GM12873 (cell line): ENCODE data around the gene LRFN3.

Experiments
- TF ChIP-seq, protein P1 (sequence below): IDR thresholded peaks from 2 replicates; pipeline ENCODE4 v1.5.1; 2012; ENCODE audit warnings: low read depth, mild to moderate bottlenecking, moderate library complexity, low read length, control low read depth; ENCODE audit not compliant: insufficient read depth; ENCODE audit errors: missing control alignments

LRFN3 gene

DNA sequence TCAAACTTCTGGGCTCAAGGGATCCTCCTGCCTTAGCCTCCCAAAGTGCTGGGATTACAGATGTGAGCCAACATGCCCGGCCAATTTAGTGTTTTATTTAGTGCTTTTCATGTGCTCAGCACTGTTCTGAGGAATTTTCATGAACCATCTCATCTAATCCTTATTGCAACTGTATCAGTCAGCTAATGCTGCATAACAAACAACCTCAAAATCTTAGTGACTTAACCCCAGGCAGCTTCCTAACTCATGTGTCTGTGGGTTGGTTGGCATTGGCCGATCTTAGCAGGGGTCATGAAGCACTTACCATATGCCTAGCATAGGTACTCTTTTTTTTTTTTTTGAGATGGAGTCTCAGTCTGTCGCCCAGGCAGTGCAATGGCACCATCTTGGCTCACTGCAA is 52.6 kb downstream of the LRFN3 start:
- TF ChIP-seq, protein P1, sequence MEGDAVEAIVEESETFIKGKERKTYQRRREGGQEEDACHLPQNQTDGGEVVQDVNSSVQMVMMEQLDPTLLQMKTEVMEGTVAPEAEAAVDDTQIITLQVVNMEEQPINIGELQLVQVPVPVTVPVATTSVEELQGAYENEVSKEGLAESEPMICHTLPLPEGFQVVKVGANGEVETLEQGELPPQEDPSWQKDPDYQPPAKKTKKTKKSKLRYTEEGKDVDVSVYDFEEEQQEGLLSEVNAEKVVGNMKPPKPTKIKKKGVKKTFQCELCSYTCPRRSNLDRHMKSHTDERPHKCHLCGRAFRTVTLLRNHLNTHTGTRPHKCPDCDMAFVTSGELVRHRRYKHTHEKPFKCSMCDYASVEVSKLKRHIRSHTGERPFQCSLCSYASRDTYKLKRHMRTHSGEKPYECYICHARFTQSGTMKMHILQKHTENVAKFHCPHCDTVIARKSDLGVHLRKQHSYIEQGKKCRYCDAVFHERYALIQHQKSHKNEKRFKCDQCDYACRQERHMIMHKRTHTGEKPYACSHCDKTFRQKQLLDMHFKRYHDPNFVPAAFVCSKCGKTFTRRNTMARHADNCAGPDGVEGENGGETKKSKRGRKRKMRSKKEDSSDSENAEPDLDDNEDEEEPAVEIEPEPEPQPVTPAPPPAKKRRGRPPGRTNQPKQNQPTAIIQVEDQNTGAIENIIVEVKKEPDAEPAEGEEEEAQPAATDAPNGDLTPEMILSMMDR = no peak

DNA sequence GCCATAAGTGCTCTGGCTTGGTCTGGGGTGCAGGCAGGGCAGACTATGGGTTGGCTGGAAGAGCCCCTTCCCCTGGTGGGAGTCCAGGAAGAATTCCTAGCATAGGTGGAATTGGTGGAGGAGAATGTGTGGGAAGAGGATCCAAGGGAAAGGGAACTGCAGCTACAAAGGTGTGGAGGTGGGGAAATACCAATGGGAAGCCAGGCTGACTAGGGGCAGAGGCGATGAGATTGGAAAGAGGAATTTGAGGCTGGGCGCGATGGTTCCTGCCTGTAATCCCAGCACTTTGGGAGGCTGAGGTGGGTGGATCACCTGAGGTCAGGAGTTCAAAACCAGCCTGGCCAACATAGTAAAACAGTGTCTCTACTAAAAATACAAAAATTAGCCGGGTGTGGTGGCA is 54.0 kb downstream of the LRFN3 start:
- TF ChIP-seq, protein P1 = no peak

DNA sequence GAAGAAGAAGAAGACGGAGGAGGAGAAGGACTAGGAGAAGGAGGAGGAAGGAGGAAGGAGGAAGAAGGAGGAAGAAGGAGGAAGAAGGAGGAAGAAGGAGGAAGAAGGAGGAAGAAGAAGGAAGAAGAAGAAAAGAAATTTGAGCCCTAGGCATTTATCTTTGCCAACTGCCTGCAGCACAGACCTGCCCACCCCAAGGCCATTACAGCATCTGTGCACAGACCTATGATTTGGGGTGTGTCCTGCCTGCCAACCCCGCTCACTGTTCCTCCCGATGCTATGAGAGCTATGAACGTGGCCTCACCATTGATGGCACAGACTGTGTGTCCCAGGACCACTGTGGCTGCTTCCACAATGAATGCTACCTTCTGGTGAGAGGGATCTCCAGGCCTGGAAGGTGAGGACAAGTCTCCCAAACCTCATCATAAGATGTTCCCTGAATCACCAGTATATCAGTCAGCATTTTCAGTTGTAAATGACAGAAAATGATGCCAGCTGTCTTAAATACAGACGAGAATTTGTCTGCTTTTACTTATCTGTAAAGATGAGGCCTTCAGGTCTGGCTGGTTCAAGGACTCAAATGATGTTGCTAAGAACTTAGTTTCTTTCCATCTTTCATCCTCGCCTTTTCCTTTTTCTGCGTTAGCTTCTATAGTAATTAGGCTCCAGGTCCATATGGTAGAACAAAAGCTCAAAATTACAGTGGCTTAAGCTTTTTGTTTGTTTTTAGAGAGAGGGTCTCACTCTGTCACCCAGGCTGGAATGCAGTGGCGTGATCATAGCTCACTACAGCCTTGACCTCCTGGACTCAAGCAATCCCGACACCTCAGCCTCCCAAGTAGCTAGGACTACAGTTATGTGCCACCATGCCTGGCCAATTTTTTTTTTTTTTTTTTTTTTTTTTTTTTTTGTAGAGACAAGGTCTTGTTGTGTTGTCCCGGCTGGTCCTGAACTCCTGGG is 54.9 kb downstream of the LRFN3 start:
- TF ChIP-seq, protein P1 = no peak

DNA sequence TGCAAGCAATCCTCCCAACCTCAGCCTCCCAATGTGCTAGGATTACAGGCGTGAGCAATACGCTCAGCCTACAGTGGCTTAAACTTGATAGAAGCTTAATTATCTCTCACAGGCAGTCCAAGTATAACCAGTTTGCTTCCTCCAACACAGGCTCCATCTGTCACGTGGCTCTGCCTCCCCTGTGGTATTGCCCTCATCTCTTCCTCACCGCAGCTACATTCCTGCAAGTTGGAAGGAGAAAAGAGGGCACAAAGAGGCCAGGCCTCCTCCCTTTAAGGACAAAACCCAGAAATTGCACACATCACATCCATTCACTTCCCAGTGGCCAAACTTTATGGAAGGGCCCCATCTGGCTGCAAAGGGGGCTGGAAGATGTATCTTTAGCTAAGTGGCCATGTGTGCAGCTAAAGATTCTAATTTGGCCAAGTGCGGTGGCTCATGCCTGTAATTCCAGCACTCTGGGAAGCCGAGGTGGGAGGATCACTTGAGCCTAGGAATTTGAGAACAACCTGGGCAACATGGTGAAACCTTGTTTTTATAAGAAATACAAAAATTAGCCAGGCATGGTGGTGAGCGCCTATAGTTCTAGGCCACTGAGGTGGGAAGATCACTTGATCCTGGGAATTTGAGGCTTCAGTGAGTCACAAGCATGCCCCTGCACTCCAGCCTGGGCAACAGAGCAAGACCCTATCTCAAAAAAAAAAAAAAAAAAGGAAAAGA is 55.7 kb downstream of the LRFN3 start:
- TF ChIP-seq, protein P1 = no peak

DNA sequence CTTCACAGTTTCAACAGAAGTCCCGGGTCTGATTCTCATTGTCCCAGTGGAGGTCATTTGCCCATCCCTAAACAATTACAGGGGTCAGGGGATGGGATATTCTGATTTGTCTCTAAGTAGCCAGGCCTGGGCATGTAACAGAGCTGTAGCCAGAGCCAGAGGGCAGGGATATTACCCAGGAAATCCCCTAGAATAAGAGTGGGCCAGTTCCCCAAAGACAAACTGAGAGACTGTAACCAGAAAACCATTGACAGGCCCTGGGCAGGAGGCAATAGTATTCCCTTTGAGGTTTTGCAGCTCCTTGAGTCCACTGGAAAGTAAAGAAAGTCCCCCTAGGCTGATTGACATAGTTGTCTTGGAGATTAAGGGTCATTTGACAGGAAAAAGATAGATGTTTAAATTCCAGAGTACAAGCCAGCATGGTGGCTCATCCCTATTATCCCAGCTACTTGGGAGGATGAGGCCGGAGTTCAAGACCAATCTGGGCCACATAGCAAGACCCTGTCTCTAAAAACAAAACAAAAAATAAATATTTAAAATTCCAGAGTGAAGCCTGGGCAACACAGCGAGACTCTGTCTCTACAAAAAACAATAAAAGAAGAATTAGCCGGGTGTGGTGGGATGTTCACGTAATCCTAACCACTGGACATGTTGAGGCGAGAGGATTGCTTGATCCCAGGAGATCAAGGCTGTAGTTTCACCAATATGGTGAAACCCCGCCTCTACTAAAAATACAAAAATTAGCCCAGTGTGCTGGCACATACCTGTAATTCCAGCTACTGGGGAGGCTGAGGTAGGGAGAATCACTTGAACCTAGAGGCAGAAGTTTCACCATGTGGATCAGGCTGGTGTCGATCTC is 57.0 kb downstream of the LRFN3 start:
- TF ChIP-seq, protein P1 = no peak

DNA sequence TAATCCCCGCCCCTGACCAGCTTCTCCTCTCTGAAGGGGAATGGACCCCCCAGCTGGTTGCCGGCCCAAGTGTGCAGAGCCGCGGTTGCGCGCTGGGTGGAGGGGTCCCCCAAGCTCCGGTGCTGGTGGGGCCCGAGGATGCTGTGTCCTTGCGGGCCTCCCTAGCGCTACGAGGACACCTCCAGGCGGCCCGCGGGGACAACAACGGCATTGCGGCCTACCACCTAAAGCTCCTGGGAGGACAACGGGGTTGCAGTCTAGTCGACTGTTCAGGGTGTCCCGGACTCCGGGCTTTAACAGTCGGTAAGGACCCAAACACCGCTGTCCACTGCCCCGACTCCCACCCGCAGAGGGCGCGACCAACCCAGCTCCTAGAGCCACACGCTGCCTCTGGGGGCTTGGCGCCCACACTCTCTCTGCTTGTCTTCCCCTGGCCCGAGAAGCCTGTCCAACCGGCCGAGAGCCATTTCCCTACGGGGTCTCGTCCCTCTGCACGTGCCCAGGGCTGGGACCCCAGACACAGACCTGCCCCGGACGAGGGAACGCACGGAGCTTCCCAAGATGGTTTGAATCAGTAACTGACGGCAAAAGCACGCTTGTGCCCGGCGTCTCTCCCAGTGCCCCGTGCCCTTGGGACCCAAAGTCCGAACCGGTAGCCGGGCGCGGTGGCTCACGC is 57.9 kb downstream of the LRFN3 start:
- TF ChIP-seq, protein P1 = peak; percentile 28
